ENCODE measurements around the gene TMCO6. TPM values are rescaled to one million over a fixed set of nuclear protein-coding genes. Genes with fewer than 3 reads are reported as not detected.

Gene TMCO6
- total and polyA plus RNA-seq, 2 experiments from 2014 or later = 14.2 to 234 TPM

DNA sequence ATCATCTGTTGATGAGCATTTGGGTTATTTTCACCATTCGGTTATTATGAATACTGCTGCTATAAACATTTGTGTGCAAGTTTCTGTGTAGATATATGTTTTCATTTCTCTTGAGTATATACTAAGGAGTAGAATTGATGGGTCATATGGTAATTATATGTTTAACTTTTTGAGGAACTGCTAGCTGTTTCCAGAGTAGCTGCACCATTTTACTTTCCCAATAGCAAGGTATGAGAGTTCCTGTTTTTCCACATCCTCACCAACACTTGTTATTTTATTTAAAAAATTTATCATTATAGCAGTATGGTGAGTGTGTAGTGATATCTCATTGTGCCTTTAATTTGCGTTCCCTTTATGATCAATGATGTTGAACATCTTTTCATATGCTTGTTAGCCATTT, 35.5 kb upstream of the TMCO6 start:
- H3K9me3 ChIP-seq (ENCODE audit: low read depth) = no peaks in the 10 kb centered on the region
- no peak overlapping the region for H3K27ac ChIP-seq
- H3K4me1 ChIP-seq (ENCODE audit: low read depth) = no peaks in the 10 kb centered on the region
- H3K4me3 ChIP-seq = no peak overlapping the region
- H3K27me3 ChIP-seq = no peaks in the 10 kb centered on the region
- no peaks in the 10 kb centered on the region for H3K36me3 ChIP-seq
- TF ChIP-seq, protein P1, sequence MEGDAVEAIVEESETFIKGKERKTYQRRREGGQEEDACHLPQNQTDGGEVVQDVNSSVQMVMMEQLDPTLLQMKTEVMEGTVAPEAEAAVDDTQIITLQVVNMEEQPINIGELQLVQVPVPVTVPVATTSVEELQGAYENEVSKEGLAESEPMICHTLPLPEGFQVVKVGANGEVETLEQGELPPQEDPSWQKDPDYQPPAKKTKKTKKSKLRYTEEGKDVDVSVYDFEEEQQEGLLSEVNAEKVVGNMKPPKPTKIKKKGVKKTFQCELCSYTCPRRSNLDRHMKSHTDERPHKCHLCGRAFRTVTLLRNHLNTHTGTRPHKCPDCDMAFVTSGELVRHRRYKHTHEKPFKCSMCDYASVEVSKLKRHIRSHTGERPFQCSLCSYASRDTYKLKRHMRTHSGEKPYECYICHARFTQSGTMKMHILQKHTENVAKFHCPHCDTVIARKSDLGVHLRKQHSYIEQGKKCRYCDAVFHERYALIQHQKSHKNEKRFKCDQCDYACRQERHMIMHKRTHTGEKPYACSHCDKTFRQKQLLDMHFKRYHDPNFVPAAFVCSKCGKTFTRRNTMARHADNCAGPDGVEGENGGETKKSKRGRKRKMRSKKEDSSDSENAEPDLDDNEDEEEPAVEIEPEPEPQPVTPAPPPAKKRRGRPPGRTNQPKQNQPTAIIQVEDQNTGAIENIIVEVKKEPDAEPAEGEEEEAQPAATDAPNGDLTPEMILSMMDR (IDR thresholded peaks at IDR 0.05; ENCODE audit: low read depth, low read length) = no peak
- no peak for DNase-seq (ENCODE audit: low read depth in 1 of 2, low spot score in 1 of 2)

DNA sequence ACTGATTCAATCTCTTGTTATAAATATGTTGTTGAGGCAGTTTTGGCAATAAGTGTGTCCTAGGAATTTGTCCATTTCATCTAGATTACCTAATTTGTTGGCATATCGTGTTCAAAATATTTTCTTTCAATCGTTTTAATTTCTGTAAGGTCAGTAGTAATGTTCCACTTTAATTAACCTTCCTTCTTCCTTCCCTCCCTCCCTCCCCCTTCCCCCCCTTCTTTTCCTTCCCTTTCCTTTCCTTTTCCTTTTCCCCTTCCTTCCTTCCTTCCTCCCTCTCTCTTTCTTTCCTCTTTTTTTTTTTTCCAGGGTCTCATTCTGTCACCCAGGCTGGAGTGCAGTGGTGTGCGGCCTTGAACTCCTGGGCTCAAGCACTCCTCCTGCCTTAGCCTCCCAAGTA, 33.4 kb upstream of the TMCO6 start:
- TF ChIP-seq, protein P1 (IDR thresholded peaks at IDR 0.05; ENCODE audit: low read depth, low read length) = no peak
- Histone ChIP-seq H3K36me3 (no peaks in the 10 kb centered on the region), H3K27me3 (no peaks in the 10 kb centered on the region), H3K27ac (no peak overlapping the region), H3K9me3 (ENCODE audit: low read depth) (no peaks in the 10 kb centered on the region), H3K4me3 (no peak overlapping the region), H3K4me1 (ENCODE audit: low read depth) (no peaks in the 10 kb centered on the region)
- DNase-seq (ENCODE audit: low read depth in 1 of 2, low spot score in 1 of 2) = no peak

DNA sequence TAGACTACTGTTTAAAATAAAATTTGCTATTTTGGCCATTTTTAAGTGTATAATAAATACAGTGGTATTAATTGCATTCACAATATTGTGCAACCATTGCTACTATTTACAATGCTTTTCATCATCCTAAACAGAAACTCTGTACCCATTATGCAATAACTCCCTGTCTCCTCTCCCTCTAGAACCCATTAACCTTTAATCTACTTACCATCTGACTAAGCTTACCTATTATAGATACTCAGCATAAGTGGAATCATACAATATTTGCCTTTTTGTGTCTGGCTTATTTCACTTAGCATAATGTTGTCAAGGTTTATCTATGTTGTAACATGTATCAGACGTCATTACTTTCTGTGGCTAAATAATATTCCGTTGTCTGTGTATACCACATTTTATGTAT, 32.2 kb upstream of the TMCO6 start:
- no peak overlapping the region for H3K4me3 ChIP-seq
- H3K4me1 ChIP-seq (ENCODE audit: low read depth) = no peaks in the 10 kb centered on the region
- TF ChIP-seq, protein P1 (IDR thresholded peaks at IDR 0.05; ENCODE audit: low read depth, low read length) = no peak
- no peak overlapping the region for H3K27ac ChIP-seq
- peak in 1 of 2 donors; percentile 34 for DNase-seq (ENCODE audit: low read depth in 1 of 2, low spot score in 1 of 2)
- H3K9me3 ChIP-seq (ENCODE audit: low read depth) = no peaks in the 10 kb centered on the region
- H3K36me3 ChIP-seq = no peaks in the 10 kb centered on the region
- H3K27me3 ChIP-seq = no peaks in the 10 kb centered on the region

DNA sequence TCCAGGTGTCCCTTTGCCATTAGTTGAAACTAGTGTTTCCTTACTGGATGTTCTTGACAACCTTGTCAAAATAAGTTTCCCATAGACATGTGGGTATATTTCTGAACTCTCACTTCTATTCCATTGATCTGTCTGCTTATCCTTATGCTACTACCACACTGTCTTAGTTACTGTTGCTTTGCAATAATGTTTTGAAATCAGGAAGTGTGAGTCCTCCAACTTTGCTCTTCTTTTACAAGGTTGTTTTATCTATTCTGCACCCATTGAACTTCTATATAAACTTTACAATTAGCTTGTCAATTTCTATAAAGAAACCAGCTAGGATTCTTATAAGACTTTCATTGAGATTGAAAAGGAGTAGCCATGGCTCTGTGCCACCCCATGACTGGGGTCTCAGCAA, 30.5 kb upstream of the TMCO6 start:
- TF ChIP-seq, protein P1 (IDR thresholded peaks at IDR 0.05; ENCODE audit: low read depth, low read length) = no peak
- Histone ChIP-seq H3K4me3 (no peak overlapping the region), H3K27ac (no peak overlapping the region), H3K27me3 (no peaks in the 10 kb centered on the region), H3K4me1 (ENCODE audit: low read depth) (no peaks in the 10 kb centered on the region), H3K36me3 (no peaks in the 10 kb centered on the region), H3K9me3 (ENCODE audit: low read depth) (no peaks in the 10 kb centered on the region)
- no peak for DNase-seq (ENCODE audit: low read depth in 1 of 2, low spot score in 1 of 2)

DNA sequence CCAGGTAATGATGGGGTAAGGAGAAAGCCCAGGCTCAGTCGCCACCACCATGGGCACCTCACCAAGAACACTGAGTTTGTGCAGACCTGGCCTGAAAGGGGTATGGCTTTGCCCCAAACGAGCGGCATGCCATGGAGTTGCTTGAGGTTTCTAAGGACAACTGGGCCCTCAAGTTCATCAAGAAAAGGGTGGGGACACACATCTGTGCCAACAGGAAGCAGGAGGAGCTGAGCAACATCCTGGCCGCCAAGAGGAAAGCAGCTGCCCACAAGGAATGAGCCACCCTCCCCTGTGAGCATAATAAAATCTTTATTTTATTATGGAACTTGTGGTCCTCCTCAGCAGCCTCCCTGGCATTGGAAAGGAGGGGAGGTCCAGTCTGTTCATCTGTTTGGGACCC, 30.1 kb upstream of the TMCO6 start:
- no peaks in the 10 kb centered on the region for H3K9me3 ChIP-seq (ENCODE audit: low read depth)
- no peak overlapping the region for H3K27ac ChIP-seq
- no peaks in the 10 kb centered on the region for H3K36me3 ChIP-seq
- H3K4me3 ChIP-seq = no peak overlapping the region
- TF ChIP-seq, protein P1 (IDR thresholded peaks at IDR 0.05; ENCODE audit: low read depth, low read length) = no peak
- peak in 1 of 2 donors; percentile 45 for DNase-seq (ENCODE audit: low read depth in 1 of 2, low spot score in 1 of 2)
- no peaks in the 10 kb centered on the region for H3K27me3 ChIP-seq
- no peaks in the 10 kb centered on the region for H3K4me1 ChIP-seq (ENCODE audit: low read depth)

DNA sequence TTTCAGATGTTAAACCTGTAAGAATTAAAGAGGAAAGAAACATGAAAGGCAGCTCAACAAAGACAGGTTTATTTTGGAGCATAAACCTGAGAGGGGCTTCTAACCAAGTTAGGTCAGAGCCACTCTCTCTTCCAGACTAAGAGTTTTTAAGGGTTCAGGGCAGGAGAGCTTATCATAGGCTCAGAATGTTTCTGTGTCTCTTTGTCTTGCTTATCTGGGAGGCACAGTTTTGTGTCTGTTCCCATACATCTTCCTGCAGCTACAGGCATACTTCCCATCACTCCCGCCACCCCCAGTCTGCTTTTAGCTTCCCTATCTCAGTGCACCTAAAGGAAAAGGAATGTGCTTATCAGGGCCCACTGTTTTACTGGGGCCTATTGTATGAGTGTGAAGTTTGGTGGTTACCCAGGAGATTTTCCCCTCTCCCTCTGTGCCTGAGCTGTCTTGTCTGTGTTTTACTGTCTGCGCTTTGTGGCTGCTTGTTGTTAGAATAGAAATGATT, 28.2 kb upstream of the TMCO6 start:
- DNase-seq (ENCODE audit: low read depth in 1 of 2, low spot score in 1 of 2) = peak in 1 of 2 donors; percentile 75
- H3K4me1 ChIP-seq (ENCODE audit: low read depth) = no peaks in the 10 kb centered on the region
- H3K27me3 ChIP-seq = no peaks in the 10 kb centered on the region
- no peaks in the 10 kb centered on the region for H3K36me3 ChIP-seq
- no peaks in the 10 kb centered on the region for H3K9me3 ChIP-seq (ENCODE audit: low read depth)
- no peak overlapping the region for H3K27ac ChIP-seq
- no peak overlapping the region for H3K4me3 ChIP-seq
- TF ChIP-seq, protein P1 (IDR thresholded peaks at IDR 0.05; ENCODE audit: low read depth, low read length) = no peak
